ENCODE results near the gene CCDC6.

CCDC6 gene

DNA sequence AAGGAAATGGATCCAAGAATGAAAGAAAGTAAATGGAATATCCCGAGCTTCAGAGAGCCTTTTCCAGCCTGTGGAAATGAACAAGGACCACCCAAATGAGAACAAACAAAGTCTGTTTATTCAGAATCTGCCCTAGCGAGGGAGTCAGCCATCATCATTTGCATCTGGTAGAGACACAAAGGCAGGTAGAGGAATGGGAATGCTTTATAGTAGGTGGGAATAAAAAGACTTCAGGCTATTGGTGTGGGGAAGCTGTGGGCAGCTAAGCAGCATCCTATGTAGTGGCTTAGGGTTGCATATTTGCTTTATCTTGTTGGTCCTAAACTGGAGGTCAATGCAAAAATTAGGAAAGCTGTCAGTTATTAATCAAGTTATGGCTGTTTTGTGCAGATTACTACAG is 143.9 kb downstream of the CCDC6 start:
- H3K4me3 ChIP-seq (ENCODE audit: low read depth, low read length), result no peak overlapping the region
- DNase-seq (ENCODE audit: low read depth), result no peak
- TF ChIP-seq CTCF (IDR thresholded peaks at IDR 0.05; ENCODE audit: insufficient read depth, low read depth, low read length, missing control alignments), result no peak

DNA sequence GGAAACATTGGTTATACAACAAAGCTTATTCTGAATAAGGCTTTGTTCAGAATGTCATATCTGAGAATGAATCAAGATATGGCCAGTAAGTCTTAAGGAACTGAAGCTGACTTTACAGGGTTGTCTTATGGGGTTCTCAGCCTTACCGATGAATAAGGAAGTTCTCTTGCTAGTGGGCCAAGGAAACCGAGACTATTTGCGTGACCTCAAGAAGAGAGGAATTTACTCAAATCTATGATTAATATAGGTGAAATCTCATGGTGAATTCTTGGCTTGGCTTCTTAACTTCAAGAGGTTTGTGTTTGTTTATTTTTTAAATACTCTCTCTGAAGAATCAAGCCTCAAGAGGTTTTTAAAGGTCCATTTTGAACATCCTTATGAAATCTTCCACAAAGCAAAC is 148.4 kb downstream of the CCDC6 start:
- no peak overlapping the region for H3K4me3 ChIP-seq (ENCODE audit: low read depth, low read length)
- DNase-seq (ENCODE audit: low read depth), result no peak
- no peak for TF ChIP-seq CTCF (IDR thresholded peaks at IDR 0.05; ENCODE audit: insufficient read depth, low read depth, low read length, missing control alignments)

DNA sequence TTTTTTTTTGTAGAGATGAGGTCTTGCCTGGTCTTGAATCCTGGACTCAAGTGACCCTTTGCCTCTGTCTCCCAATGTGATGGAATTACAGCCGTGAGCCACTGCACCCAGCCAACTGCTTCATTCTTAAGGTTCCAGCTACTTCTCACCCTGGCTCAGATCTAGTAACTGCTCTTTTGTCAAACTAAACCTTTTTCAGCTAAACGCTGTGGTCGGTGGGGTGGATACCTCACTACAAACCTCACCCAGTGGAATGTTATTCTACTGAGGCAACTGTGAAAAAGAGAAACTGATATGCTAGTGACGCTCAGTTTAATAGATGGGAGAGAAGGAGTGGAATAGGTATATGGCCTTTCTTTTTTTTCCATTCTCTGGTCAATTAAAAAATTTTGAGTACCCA is 151.4 kb downstream of the CCDC6 start:
- no peak for TF ChIP-seq CTCF (IDR thresholded peaks at IDR 0.05; ENCODE audit: insufficient read depth, low read depth, low read length, missing control alignments)
- no peak for DNase-seq (ENCODE audit: low read depth)
- no peak overlapping the region for H3K4me3 ChIP-seq (ENCODE audit: low read depth, low read length)

- H3K4me3 ChIP-seq (ENCODE audit: low read depth, low read length), result no peak within 1 kb of the TSS
- no peak for DNase-seq (ENCODE audit: low read depth)
- TF ChIP-seq CTCF (IDR thresholded peaks at IDR 0.05; ENCODE audit: insufficient read depth, low read depth, low read length, missing control alignments), result no peak
Measured at GRCh38 chr10:59753267-59753666, 153.1 kb downstream of the CCDC6 start, which contains the start of gene MRLN. TSS of gene MRLN (minus strand) at chr10:59753455.

- DNase-seq (ENCODE audit: low read depth), result no peak
- no peak for TF ChIP-seq CTCF (IDR thresholded peaks at IDR 0.05; ENCODE audit: insufficient read depth, low read depth, low read length, missing control alignments)
- H3K4me3 ChIP-seq (ENCODE audit: low read depth, low read length), result no peak overlapping the region
Measured at GRCh38 chr10:59752278-59752940, 153.9 kb downstream of the CCDC6 start.

DNA sequence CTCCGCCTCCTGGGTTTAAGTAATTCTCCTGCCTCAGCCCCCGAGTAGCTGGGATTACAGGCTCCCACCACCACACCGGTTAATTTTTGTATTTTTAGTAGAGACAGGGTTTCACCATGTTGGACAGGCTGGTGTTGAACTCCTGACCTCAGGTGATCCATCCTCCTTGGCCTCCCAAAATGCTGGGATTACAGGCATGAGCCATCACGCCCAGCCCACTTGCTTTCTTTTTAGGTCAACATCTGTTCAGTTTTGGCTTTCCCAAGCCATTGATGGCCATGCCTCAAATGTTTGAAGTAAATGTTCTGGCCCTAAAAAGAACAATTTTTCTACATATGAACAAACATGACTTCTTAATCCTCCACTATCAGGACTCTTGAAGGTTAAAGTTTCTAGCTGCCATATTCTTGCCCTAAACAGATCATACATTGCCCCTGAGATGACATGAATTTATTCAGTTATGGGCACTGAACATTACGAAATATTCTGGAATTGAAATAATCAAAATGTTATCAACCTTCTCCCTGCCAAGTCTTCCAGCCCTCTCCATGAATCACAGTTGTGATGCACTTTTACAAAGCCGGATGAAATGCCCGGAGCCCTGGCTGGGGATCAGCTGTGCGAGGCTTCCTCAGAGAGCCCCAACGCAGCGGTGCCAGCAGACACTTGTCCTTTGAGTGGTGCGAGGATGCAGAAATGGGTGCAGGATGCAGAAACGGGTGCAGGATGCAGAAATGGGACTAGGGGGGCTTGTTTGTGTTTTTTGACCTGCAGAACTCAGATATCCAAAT is 156.0 kb downstream of the CCDC6 start:
- TF ChIP-seq CTCF (IDR thresholded peaks at IDR 0.05; ENCODE audit: insufficient read depth, low read depth, low read length, missing control alignments), result no peak
- no peak for DNase-seq (ENCODE audit: low read depth)
- no peak overlapping the region for H3K4me3 ChIP-seq (ENCODE audit: low read depth, low read length)
